Natural killer cell (primary cell): Measurements from ENCODE around the gene JUND. TPM values are rescaled to one million over a fixed set of nuclear protein-coding genes. Genes with fewer than 3 reads are reported as not detected.

ENCODE experiments used
- ATAC-seq, 3 donors: fragments of 150-1000 bp in 2 of 3; fragments of 200-7000 bp in 1 of 3; cut with Tn5 transposase; 1 replicate in 1 of 3; 2 replicates in 2 of 3; pipeline ENCODE4 v1.10.0; 2021; ENCODE audit warnings: mild to moderate bottlenecking in 2 of 3, moderate library complexity in 2 of 3
- DNase-seq, 2 donors: peaks; one replicate each; pipeline versions ENCODE4 v3.0.0 to v3.0.0-alpha.2; 2013 to 2021; ENCODE audit warnings: mixed read lengths in 1 of 2
- H3K27ac ChIP-seq: one replicate; pipeline ENCODE4 v1.5.1; 2013; ENCODE audit warnings: mild to moderate bottlenecking, low read length
- H3K27me3 ChIP-seq: one replicate; pipeline ENCODE4 v1.6.1; 2013; ENCODE audit warnings: low read length; ENCODE audit not compliant: control insufficient read depth, insufficient read depth
- H3K36me3 ChIP-seq: one replicate; pipeline ENCODE4 v1.6.1; 2013; ENCODE audit warnings: low read length; ENCODE audit not compliant: control insufficient read depth, insufficient read depth
- H3K4me1 ChIP-seq: one replicate; pipeline ENCODE4 v1.6.1; 2013; ENCODE audit warnings: low read length; ENCODE audit not compliant: control insufficient read depth, insufficient read depth
- H3K4me3 ChIP-seq: one replicate; pipeline ENCODE4 v1.5.1; 2013; ENCODE audit warnings: low read length
- H3K9me3 ChIP-seq: one replicate; pipeline ENCODE4 v1.6.1; 2013; ENCODE audit warnings: low read length; ENCODE audit not compliant: control insufficient read depth, insufficient read depth
- H3K27ac Mint-ChIP-seq, 2 donors: one replicate each; pipeline ENCODE4 v1.8.0; 2022; ENCODE audit warnings: mild to moderate bottlenecking in 2 of 2, mixed read lengths in 2 of 2, moderate library complexity in 1 of 2
- H3K27me3 Mint-ChIP-seq, 2 donors: one replicate each; pipeline ENCODE4 v1.8.0; 2022; ENCODE audit warnings: low read depth in 2 of 2, mixed read lengths in 2 of 2
- H3K36me3 Mint-ChIP-seq: one replicate; pipeline ENCODE4 v1.8.0; 2022; ENCODE audit warnings: mixed read lengths
- H3K4me1 Mint-ChIP-seq, 2 donors: one replicate each; pipeline ENCODE4 v1.8.0; 2022; ENCODE audit warnings: mixed read lengths in 2 of 2
- H3K4me3 Mint-ChIP-seq: one replicate; pipeline ENCODE4 v1.8.0; 2022; ENCODE audit warnings: mild to moderate bottlenecking, moderate library complexity, mixed read lengths
- H3K9me3 Mint-ChIP-seq, 2 donors: one replicate each; pipeline ENCODE4 v1.8.0; 2022; ENCODE audit warnings: mixed read lengths in 2 of 2
- WGBS: methylation state at CpG from one replicate; pipeline ENCODE4 v1.1.7; 2013; ENCODE audit warnings: missing lambda C conversion rate; ENCODE audit not compliant: insufficient coverage; 5-methylcytosine and 5-hydroxymethylcytosine counted together
- intact Hi-C: fragments of 100-400 bp; cut with micrococcal nuclease; formaldehyde crosslinking; loops from one replicate; pipeline ENCODE4 v1.14.2; 2022
- total RNA-seq, 4 donors: library from RNA; stranded (reverse); fragments of 120-200 nt in 1 of 4; gene quantifications; one replicate each; pipeline versions ENCODE4 v1.2.3 to v1.2.4, GENCODE V29; 2013 to 2022
- TF ChIP-seq, protein P1 (sequence below): fragments of 200-600 bp; IDR thresholded peaks from one replicate; pipeline ENCODE4 v1.8.0; 2022; ENCODE audit warnings: antibody characterized with exemption

Gene JUND
- total RNA-seq, 3 donors from 2014 or later (not counting 1 experiment from before 2014, with no cell fraction given), result 1,182 to 2,122 (median 1,520) TPM

DNA sequence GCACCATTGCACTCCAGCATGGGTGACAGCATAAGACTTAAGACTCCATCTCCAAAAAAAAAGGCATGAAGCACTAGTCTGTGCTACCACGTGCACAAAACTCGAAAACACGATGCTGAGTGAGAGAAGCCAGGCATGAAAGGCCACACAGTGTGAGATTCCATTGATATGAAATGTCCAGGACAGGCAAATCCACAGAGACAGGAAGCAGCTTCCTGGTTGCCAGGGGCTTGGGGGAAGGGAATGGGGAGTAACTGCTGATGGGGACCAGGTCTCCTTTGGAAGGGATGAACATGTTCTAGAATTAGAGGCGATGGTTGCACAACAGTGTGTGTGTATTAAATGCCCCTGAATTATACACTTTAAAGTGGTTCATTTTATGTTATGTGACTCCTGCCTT lies 15.9 kb upstream of the JUND start:
- Histone ChIP-seq H3K27ac (no peak overlapping the region), H3K36me3 (no peaks in the 10 kb centered on the region), H3K4me1 (peaks cover 41% of the 10 kb centered on the region), H3K27me3 (no peaks in the 10 kb centered on the region), H3K9me3 (no peaks in the 10 kb centered on the region), H3K4me3 (no peak overlapping the region)
- 93% methylated on average over 3 of the region's 4 CpGs for WGBS
- H3K27me3 Mint-ChIP-seq, result no peaks in the 10 kb centered on the region
- TF ChIP-seq, protein P1, sequence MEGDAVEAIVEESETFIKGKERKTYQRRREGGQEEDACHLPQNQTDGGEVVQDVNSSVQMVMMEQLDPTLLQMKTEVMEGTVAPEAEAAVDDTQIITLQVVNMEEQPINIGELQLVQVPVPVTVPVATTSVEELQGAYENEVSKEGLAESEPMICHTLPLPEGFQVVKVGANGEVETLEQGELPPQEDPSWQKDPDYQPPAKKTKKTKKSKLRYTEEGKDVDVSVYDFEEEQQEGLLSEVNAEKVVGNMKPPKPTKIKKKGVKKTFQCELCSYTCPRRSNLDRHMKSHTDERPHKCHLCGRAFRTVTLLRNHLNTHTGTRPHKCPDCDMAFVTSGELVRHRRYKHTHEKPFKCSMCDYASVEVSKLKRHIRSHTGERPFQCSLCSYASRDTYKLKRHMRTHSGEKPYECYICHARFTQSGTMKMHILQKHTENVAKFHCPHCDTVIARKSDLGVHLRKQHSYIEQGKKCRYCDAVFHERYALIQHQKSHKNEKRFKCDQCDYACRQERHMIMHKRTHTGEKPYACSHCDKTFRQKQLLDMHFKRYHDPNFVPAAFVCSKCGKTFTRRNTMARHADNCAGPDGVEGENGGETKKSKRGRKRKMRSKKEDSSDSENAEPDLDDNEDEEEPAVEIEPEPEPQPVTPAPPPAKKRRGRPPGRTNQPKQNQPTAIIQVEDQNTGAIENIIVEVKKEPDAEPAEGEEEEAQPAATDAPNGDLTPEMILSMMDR, result no peak
- H3K36me3 Mint-ChIP-seq, result no peaks in the 10 kb centered on the region
- H3K4me3 Mint-ChIP-seq, result no peak overlapping the region
- no peak overlapping the region for H3K27ac Mint-ChIP-seq
- peaks cover 21 to 26% of the 10 kb centered on the region in 2 donors for H3K4me1 Mint-ChIP-seq
- intact Hi-C loops, result no loop called here
- H3K9me3 Mint-ChIP-seq, result no peaks in the 10 kb centered on the region
- ATAC-seq (no peak), DNase-seq (no peak)

DNA sequence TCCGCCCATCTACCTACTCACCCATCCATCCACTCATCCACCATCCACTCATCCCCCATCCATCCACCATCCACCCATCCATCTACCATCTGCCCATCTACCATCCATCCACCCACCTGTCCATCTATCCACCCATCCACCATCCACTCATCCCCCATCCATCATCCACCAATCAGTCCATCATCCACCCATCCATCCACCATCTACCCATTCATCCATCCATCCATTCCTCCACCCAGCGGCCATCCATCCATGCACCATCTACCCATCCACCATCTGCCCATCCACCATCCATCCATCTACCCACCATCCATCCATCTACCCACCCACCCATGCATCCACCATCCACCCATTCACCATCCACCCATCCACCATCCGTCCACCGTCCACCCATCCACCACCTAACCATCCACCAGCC lies 13.6 kb upstream of the JUND start:
- no peaks in the 10 kb centered on the region for H3K27me3 ChIP-seq
- WGBS, result 80% methylated on average over 4 of the region's 4 CpGs
- H3K4me3 Mint-ChIP-seq, result no peak overlapping the region
- no peaks in the 10 kb centered on the region for H3K9me3 Mint-ChIP-seq
- no peak overlapping the region for H3K4me3 ChIP-seq
- peak overlapping the region; percentile 99 for H3K27ac ChIP-seq
- peaks cover 37 to 40% of the 10 kb centered on the region in 2 donors for H3K4me1 Mint-ChIP-seq
- no peak for ATAC-seq
- H3K27ac Mint-ChIP-seq, result peak overlapping the region; percentile 89
- H3K4me1 ChIP-seq, result peaks cover 50% of the 10 kb centered on the region
- intact Hi-C loops, result no loop called here
- no peaks in the 10 kb centered on the region for H3K36me3 ChIP-seq
- H3K36me3 Mint-ChIP-seq, result no peaks in the 10 kb centered on the region
- DNase-seq, result no peak
- TF ChIP-seq, protein P1, result no peak
- no peaks in the 10 kb centered on the region for H3K9me3 ChIP-seq
- no peaks in the 10 kb centered on the region for H3K27me3 Mint-ChIP-seq

DNA sequence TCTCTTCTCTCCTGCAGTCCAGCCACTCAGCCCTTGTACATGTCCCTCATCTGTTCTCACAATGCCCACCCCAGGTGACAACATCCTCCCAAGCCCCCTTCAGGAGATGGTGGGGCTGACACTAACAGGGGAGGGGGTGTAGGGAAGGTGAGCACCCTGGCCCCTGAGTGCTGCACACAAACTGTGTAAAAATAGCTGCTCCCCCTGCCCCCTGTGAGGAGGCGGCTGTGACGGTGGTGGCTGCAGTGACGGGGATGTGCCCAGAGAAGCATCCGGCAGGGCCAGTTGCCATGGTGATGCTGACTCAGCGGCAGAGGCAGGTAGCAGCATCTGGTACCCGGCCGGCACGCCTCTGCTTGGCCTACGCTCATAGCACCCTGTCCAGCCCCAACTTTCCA lies 13.0 kb upstream of the JUND start:
- H3K36me3 Mint-ChIP-seq, result no peaks in the 10 kb centered on the region
- peaks cover 56% of the 10 kb centered on the region for H3K4me1 ChIP-seq
- peak overlapping the region; percentile 99 for H3K27ac ChIP-seq
- ATAC-seq (peak; percentile 58 to 64 (median 59)), DNase-seq (peak; percentile 79 to 96)
- no peaks in the 10 kb centered on the region for H3K9me3 Mint-ChIP-seq
- H3K9me3 ChIP-seq, result no peaks in the 10 kb centered on the region
- TF ChIP-seq, protein P1, result no peak
- intact Hi-C loops, result no loop called here
- 17% methylated on average over 9 of the region's 9 CpGs for WGBS
- H3K4me3 ChIP-seq, result no peak overlapping the region
- H3K36me3 ChIP-seq, result no peaks in the 10 kb centered on the region
- H3K27ac Mint-ChIP-seq, result peak overlapping the region; percentile 89
- H3K4me3 Mint-ChIP-seq, result peak overlapping the region; percentile 67
- peaks cover 41 to 44% of the 10 kb centered on the region in 2 donors for H3K4me1 Mint-ChIP-seq
- no peaks in the 10 kb centered on the region for H3K27me3 Mint-ChIP-seq
- H3K27me3 ChIP-seq, result no peaks in the 10 kb centered on the region
